OCI-LY3 (cell line): ENCODE data around the gene TBXAS1.

Experiments
- H2AFZ ChIP-seq: fragments of 200-600, 300-600 bp; shearing (Covaris generic); 2 replicates; pipeline ENCODE4 v1.6.0; 2014; ENCODE audit warnings: antibody characterized with exemption, low read depth, low read length
- H3K27ac ChIP-seq: fragments of 200-600, 300-600 bp; sonication (generic); 2 replicates; pipeline ENCODE4 v1.5.1; 2014; ENCODE audit warnings: mild to moderate bottlenecking, low read length, moderate library complexity, mixed read lengths
- H3K27me3 ChIP-seq: fragments of 200-600, 300-600 bp; sonication (generic); 2 replicates; pipeline ENCODE4 v1.6.1; 2014; ENCODE audit warnings: low read depth, low read length, mixed read lengths
- H3K36me3 ChIP-seq: fragments of 200-600, 300-600 bp; sonication (generic); replicated peaks from 2 replicates; pipeline ENCODE3; 2014; ENCODE audit warnings: low read depth, low read length, mixed read lengths
- H3K4me1 ChIP-seq: fragments of 300-600, 200-600 bp; sonication (generic); 2 replicates; pipeline ENCODE4 v1.6.1; 2014; ENCODE audit warnings: low read length, mixed read lengths
- H3K4me2 ChIP-seq: fragments of 200-600, 300-600 bp; sonication (generic); 2 replicates; pipeline ENCODE4 v1.6.1; 2014; ENCODE audit warnings: low read length, mixed read lengths
- H3K4me3 ChIP-seq: fragments of 300-600, 200-600 bp; sonication (generic); 2 replicates; pipeline ENCODE4 v1.5.1; 2014; ENCODE audit warnings: antibody characterized with exemption, mild to moderate bottlenecking, low read length, moderate library complexity
- H3K79me2 ChIP-seq: fragments of 300-600, 200-600 bp; shearing (Covaris generic); 2 replicates; pipeline ENCODE4 v1.6.1; 2014; ENCODE audit warnings: mild to moderate bottlenecking, low read length, mixed read lengths
- H3K9ac ChIP-seq: fragments of 300-600, 200-600 bp; shearing (Covaris generic); 2 replicates; pipeline ENCODE4 v1.6.0; 2014; ENCODE audit warnings: mild to moderate bottlenecking, low read length, moderate library complexity
- H3K9me3 ChIP-seq: fragments of 200-600, 300-600 bp; shearing (Covaris generic); 2 replicates; pipeline ENCODE4 v1.6.1; 2014; ENCODE audit warnings: low read length, mixed read lengths; ENCODE audit not compliant: insufficient read depth
- H4K20me1 ChIP-seq: fragments of 200-600, 300-600 bp; sonication (generic); 2 replicates; pipeline ENCODE4 v1.6.1; 2016; ENCODE audit warnings: low read length, mixed read lengths; ENCODE audit not compliant: insufficient read depth
- EZH2phosphoT487 ChIP-seq: fragments of 200-600 bp; shearing (Covaris generic); IDR thresholded peaks from 2 replicates; pipeline ENCODE4 v1.6.1; 2018; ENCODE audit warnings: antibody characterized with exemption, mixed run types, low read depth
- TF ChIP-seq, protein P1 (sequence below): fragments of 200-600, 300-600 bp; sonication (generic); IDR thresholded peaks from 2 replicates; pipeline ENCODE4 v1.5.1; 2014; ENCODE audit warnings: antibody characterized with exemption, low read length, low read depth

TBXAS1 gene

DNA sequence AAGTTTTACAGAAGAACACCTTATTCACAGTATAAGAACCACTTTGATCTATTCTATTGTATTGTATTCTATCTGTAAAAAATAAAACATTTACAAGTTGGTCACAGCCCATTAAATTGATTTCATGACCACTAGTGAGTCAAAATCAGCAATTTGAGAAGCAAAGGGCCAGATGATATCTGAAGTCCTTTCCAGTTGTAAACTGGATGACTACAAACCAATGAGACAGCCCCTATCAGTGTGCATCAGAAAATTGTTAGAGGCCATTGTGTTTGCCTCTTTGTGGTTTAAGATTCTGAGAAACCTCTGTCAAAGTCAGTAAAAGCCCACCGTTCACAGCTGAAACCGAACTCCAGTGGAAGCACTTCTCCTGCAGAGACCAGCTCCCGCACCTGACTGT lies 54.8 kb downstream of the TBXAS1 start:
- H2AFZ ChIP-seq, result no peak overlapping the region
- TF ChIP-seq EZH2phosphoT487, result no peak
- TF ChIP-seq, protein P1, sequence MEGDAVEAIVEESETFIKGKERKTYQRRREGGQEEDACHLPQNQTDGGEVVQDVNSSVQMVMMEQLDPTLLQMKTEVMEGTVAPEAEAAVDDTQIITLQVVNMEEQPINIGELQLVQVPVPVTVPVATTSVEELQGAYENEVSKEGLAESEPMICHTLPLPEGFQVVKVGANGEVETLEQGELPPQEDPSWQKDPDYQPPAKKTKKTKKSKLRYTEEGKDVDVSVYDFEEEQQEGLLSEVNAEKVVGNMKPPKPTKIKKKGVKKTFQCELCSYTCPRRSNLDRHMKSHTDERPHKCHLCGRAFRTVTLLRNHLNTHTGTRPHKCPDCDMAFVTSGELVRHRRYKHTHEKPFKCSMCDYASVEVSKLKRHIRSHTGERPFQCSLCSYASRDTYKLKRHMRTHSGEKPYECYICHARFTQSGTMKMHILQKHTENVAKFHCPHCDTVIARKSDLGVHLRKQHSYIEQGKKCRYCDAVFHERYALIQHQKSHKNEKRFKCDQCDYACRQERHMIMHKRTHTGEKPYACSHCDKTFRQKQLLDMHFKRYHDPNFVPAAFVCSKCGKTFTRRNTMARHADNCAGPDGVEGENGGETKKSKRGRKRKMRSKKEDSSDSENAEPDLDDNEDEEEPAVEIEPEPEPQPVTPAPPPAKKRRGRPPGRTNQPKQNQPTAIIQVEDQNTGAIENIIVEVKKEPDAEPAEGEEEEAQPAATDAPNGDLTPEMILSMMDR, result no peak
- no peaks in the 10 kb centered on the region for H3K36me3 ChIP-seq
- H3K27ac ChIP-seq, result no peak overlapping the region
- no peaks in the 10 kb centered on the region for H4K20me1 ChIP-seq
- no peaks in the 10 kb centered on the region for H3K9me3 ChIP-seq
- H3K4me2 ChIP-seq, result no peak overlapping the region
- H3K79me2 ChIP-seq, result no peaks in the 10 kb centered on the region
- no peak overlapping the region for H3K4me3 ChIP-seq
- no peaks in the 10 kb centered on the region for H3K4me1 ChIP-seq
- peaks cover 51% of the 10 kb centered on the region for H3K27me3 ChIP-seq
- no peak overlapping the region for H3K9ac ChIP-seq

- Histone ChIP-seq H3K27me3 (peaks cover 47% of the 10 kb centered on the region), H3K4me2 (no peak overlapping the region), H3K36me3 (no peaks in the 10 kb centered on the region), H3K9ac (no peak overlapping the region), H3K9me3 (no peaks in the 10 kb centered on the region), H3K4me3 (no peak overlapping the region), H2AFZ (no peak overlapping the region), H4K20me1 (no peaks in the 10 kb centered on the region), H3K79me2 (no peaks in the 10 kb centered on the region), H3K4me1 (no peaks in the 10 kb centered on the region), H3K27ac (no peak overlapping the region)
- TF ChIP-seq, protein P1, result no peak
- TF ChIP-seq EZH2phosphoT487, result no peak
Measured at GRCh38 chr7:139884441-139884840, 55.4 kb downstream of the TBXAS1 start.

GRCh38 chr7:139885511-139885910 lies 56.4 kb downstream of the TBXAS1 start:
- Histone ChIP-seq H3K9me3 (no peaks in the 10 kb centered on the region), H4K20me1 (no peaks in the 10 kb centered on the region), H3K27ac (no peak overlapping the region), H3K4me1 (no peaks in the 10 kb centered on the region), H3K4me3 (no peak overlapping the region), H3K4me2 (no peak overlapping the region), H3K9ac (no peak overlapping the region), H3K36me3 (no peaks in the 10 kb centered on the region), H3K79me2 (no peaks in the 10 kb centered on the region), H3K27me3 (peaks cover 41% of the 10 kb centered on the region), H2AFZ (no peak overlapping the region)
- TF ChIP-seq, protein P1, result no peak
- TF ChIP-seq EZH2phosphoT487, result no peak

DNA sequence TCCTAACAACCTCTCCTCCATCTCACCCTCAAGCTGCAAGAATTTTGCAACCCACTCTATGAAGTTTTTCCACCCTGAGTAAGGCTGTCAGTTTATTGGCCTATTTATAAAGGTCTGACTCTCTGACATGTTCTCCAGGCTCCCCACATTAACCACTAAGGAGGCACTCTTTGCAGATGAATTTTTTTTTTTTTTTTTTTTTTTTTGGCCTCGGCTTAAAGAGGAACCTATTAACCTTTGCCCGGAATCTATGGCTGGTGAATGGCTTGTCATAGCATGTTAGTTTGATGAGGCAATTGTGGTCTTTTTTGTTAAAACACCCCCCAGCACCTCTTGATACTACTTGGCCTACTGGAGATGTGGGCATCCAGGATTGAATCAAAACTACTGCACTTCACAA lies 57.1 kb downstream of the TBXAS1 start:
- H3K27ac ChIP-seq, result no peak overlapping the region
- H3K9ac ChIP-seq, result no peak overlapping the region
- no peaks in the 10 kb centered on the region for H3K9me3 ChIP-seq
- TF ChIP-seq EZH2phosphoT487, result no peak
- TF ChIP-seq, protein P1, result no peak
- no peak overlapping the region for H3K4me3 ChIP-seq
- peaks cover 39% of the 10 kb centered on the region for H3K27me3 ChIP-seq
- H3K4me2 ChIP-seq, result no peak overlapping the region
- no peaks in the 10 kb centered on the region for H3K4me1 ChIP-seq
- H4K20me1 ChIP-seq, result no peaks in the 10 kb centered on the region
- no peaks in the 10 kb centered on the region for H3K36me3 ChIP-seq
- no peaks in the 10 kb centered on the region for H3K79me2 ChIP-seq
- no peak overlapping the region for H2AFZ ChIP-seq
